H9 (cell line): ENCODE data around the gene CAMTA1. TPM values are rescaled to one million over a fixed set of nuclear protein-coding genes. Genes with fewer than 3 reads are reported as not detected.

ENCODE experiments used
- DNase-seq: peaks from one replicate; pipeline ENCODE4 v3.0.0-alpha.2; 2017
- H2AFZ ChIP-seq: one replicate; pipeline ENCODE4 v1.6.1; 2013; ENCODE audit warnings: mild to moderate bottlenecking, low read length, control low read depth, moderate library complexity
- H2AK5ac ChIP-seq: 2 replicates; pipeline ENCODE4 v1.6.1; 2013; ENCODE audit warnings: low read length, control low read depth, mixed read lengths; ENCODE audit not compliant: insufficient read length
- H2BK120ac ChIP-seq: one replicate; pipeline ENCODE4 v1.6.1; 2013; ENCODE audit warnings: low read depth, mild to moderate bottlenecking, low read length, control low read depth, inconsistent platforms; ENCODE audit not compliant: poor library complexity, severe bottlenecking
- H2BK12ac ChIP-seq: 2 replicates; pipeline ENCODE4 v1.6.1; 2013; ENCODE audit warnings: low read length, control low read depth, mixed read lengths, low read depth; ENCODE audit not compliant: insufficient read length
- H2BK15ac ChIP-seq: 2 replicates; pipeline ENCODE4 v1.6.1; 2013; ENCODE audit warnings: low read depth, low read length, control low read depth
- H2BK20ac ChIP-seq: one replicate; pipeline ENCODE4 v1.6.1; 2013; ENCODE audit warnings: low read depth, mild to moderate bottlenecking, low read length, control low read depth, inconsistent platforms; ENCODE audit not compliant: poor library complexity, severe bottlenecking
- H2BK5ac ChIP-seq: 2 replicates; pipeline ENCODE4 v1.6.1; 2013; ENCODE audit warnings: low read length, control low read depth, mixed read lengths; ENCODE audit not compliant: insufficient read length
- H3K14ac ChIP-seq: 2 replicates; pipeline ENCODE4 v1.6.1; 2013; ENCODE audit warnings: low read length, control low read depth; ENCODE audit not compliant: insufficient read depth
- H3K18ac ChIP-seq: 2 replicates; pipeline ENCODE4 v1.6.1; 2013; ENCODE audit warnings: low read depth, mild to moderate bottlenecking, mixed read lengths, low read length, control low read depth; ENCODE audit not compliant: insufficient read length
- H3K23ac ChIP-seq: 2 replicates; pipeline ENCODE4 v1.6.1; 2013; ENCODE audit warnings: low read length, control low read depth, mixed read lengths, low read depth; ENCODE audit not compliant: insufficient read length
- H3K23me2 ChIP-seq: 2 replicates; pipeline ENCODE4 v1.6.1; 2013; ENCODE audit warnings: low read depth, mild to moderate bottlenecking, mixed read lengths, low read length, control low read depth; ENCODE audit not compliant: insufficient read length, poor library complexity, severe bottlenecking
- H3K27ac ChIP-seq: 2 replicates; pipeline ENCODE4 v1.5.1; 2013; ENCODE audit warnings: low read length, control low read depth, mixed read lengths, low read depth; ENCODE audit not compliant: insufficient read length
- H3K27me3 ChIP-seq: 2 replicates; pipeline ENCODE4 v1.6.1; 2013; ENCODE audit warnings: low read length, control low read depth, inconsistent platforms; ENCODE audit not compliant: insufficient read depth
- H3K4ac ChIP-seq: 2 replicates; pipeline ENCODE4 v1.6.1; 2013; ENCODE audit warnings: low read depth, mild to moderate bottlenecking, control low read depth, inconsistent platforms, low read length, moderate library complexity
- H3K4me1 ChIP-seq: 2 replicates; pipeline ENCODE4 v1.6.1; 2013; ENCODE audit warnings: low read length, control low read depth, inconsistent platforms; ENCODE audit not compliant: insufficient read depth
- H3K4me2 ChIP-seq: 2 replicates; pipeline ENCODE4 v1.6.1; 2013; ENCODE audit warnings: low read length, control low read depth, mixed read lengths; ENCODE audit not compliant: insufficient read length, insufficient read depth
- H3K56ac ChIP-seq: 2 replicates; pipeline ENCODE4 v1.6.1; 2013; ENCODE audit warnings: low read depth, mild to moderate bottlenecking, mixed read lengths, low read length, control low read depth; ENCODE audit not compliant: insufficient read length
- H3K79me1 ChIP-seq: 2 replicates; pipeline ENCODE4 v1.6.1; 2013; ENCODE audit warnings: low read depth, mild to moderate bottlenecking, moderate library complexity, low read length, control low read depth, inconsistent platforms; ENCODE audit not compliant: insufficient read depth, poor library complexity, severe bottlenecking
- H3K79me2 ChIP-seq: 2 replicates; pipeline ENCODE4 v1.6.1; 2013; ENCODE audit warnings: low read length, control low read depth, inconsistent platforms; ENCODE audit not compliant: insufficient read depth
- H3K9ac ChIP-seq: 2 replicates; pipeline ENCODE4 v1.6.1; 2013; ENCODE audit warnings: low read length, control low read depth, mixed read lengths; ENCODE audit not compliant: insufficient read length; ENCODE audit errors: extremely low read depth
- H3K9me3 ChIP-seq: one replicate; pipeline ENCODE4 v1.6.1; 2013; ENCODE audit warnings: low read depth, low read length, inconsistent platforms; ENCODE audit not compliant: control insufficient read depth
- H3T11ph ChIP-seq: one replicate; pipeline ENCODE4 v1.6.1; 2013; ENCODE audit warnings: mild to moderate bottlenecking, low read length, control low read depth, inconsistent platforms
- H4K20me1 ChIP-seq: one replicate; pipeline ENCODE4 v1.6.1; 2013; ENCODE audit not compliant: control insufficient read depth, insufficient read length, insufficient read depth
- H4K5ac ChIP-seq: 2 replicates; pipeline ENCODE4 v1.6.1; 2013; ENCODE audit warnings: low read depth, mild to moderate bottlenecking, mixed read lengths, low read length, control low read depth; ENCODE audit not compliant: insufficient read length
- H4K8ac ChIP-seq: replicated peaks from 2 replicates; pipeline ENCODE4 v1.6.1; 2013; ENCODE audit warnings: low read length, control low read depth, mixed read lengths, low read depth; ENCODE audit not compliant: insufficient read length
- H4K91ac ChIP-seq: 2 replicates; pipeline ENCODE4 v1.6.1; 2013; ENCODE audit warnings: low read depth, mild to moderate bottlenecking, moderate library complexity, mixed read lengths, low read length, control low read depth; ENCODE audit not compliant: insufficient read length
- H3K27ac Mint-ChIP-seq, 3 experiments: 2 replicates in 2 of 3; 3 replicates in 1 of 3; pipeline ENCODE4 v1.8.0; 2020 to 2021; ENCODE audit warnings: mixed read lengths in 3 of 3, mild to moderate bottlenecking in 1 of 3, moderate library complexity in 1 of 3
- H3K27me3 Mint-ChIP-seq: 2 replicates; pipeline ENCODE4 v1.8.0; 2021; ENCODE audit warnings: low read depth, mild to moderate bottlenecking, moderate library complexity, mixed read lengths
- H3K36me3 Mint-ChIP-seq, 3 experiments: 2 replicates in 2 of 3; 3 replicates in 1 of 3; pipeline ENCODE4 v1.8.0; 2020 to 2021; ENCODE audit warnings: low read depth in 3 of 3, mixed read lengths in 3 of 3; ENCODE audit not compliant: insufficient read depth in 1 of 3
- H3K4me1 Mint-ChIP-seq, 2 experiments: 2 replicates each; pipeline ENCODE4 v1.8.0; 2020; ENCODE audit warnings: mixed read lengths in 2 of 2
- H3K4me3 Mint-ChIP-seq, 2 experiments: 2 replicates in 1 of 2; 3 replicates in 1 of 2; pipeline ENCODE4 v1.8.0; 2020 to 2021; ENCODE audit warnings: mild to moderate bottlenecking in 2 of 2, mixed read lengths in 2 of 2, moderate library complexity in 1 of 2
- H3K9me3 Mint-ChIP-seq, 2 experiments: 2 replicates in 1 of 2; 3 replicates in 1 of 2; pipeline ENCODE4 v1.8.0; 2020; ENCODE audit warnings: mild to moderate bottlenecking in 2 of 2, mixed read lengths in 2 of 2, moderate library complexity in 1 of 2
- CTCF ChIP-seq: fragments of 200-600 bp; sonication (generic); conservative IDR thresholded peaks from 3 replicates; pipeline ENCODE4 v1.8.0; 2021; ENCODE audit warnings: antibody characterized with exemption, mild to moderate bottlenecking
- WGBS: extraction: QIAGEN DNeasy Blood & Tissue Kit; methylation state at CpG from one replicate; pipeline ENCODE4 v1.1.7; 2013; ENCODE audit warnings: missing lambda C conversion rate, low lambda C conversion rate, mixed read lengths; ENCODE audit not compliant: insufficient read length; ENCODE audit errors: extremely low coverage; 5-methylcytosine and 5-hydroxymethylcytosine counted together
- total RNA-seq: library from RNA; stranded (reverse); gene quantifications from 2 replicates; pipeline ENCODE4 v1.2.1, GENCODE V29; 2021

CAMTA1 gene
- total RNA-seq, 1 experiment from 2014 or later: 115 TPM

- H3K4me2 ChIP-seq: no peak overlapping the region
- no peak overlapping the region for H3T11ph ChIP-seq
- Mint-ChIP-seq H3K9me3 (peaks cover 0 to 3% of the 10 kb centered on the region in 2 experiments; a peak in 2 of 5 replicates), H3K27ac (no peak overlapping the region), H3K36me3 (no peaks in the 10 kb centered on the region), H3K27me3 (peaks cover 6% of the 10 kb centered on the region; the same call in 1 of the 2 replicates), H3K4me1 (peaks cover 20 to 36% of the 10 kb centered on the region in 2 experiments), H3K4me3 (no peak overlapping the region)
- peak; percentile 3 for DNase-seq
- no CpG with 5 or more reads among the region's 2 CpGs for WGBS
- no peak overlapping the region for H3K14ac ChIP-seq
- no peak overlapping the region for H3K27ac ChIP-seq
- H4K20me1 ChIP-seq: no peaks in the 10 kb centered on the region
- H3K23ac ChIP-seq: no peak overlapping the region
- H4K8ac ChIP-seq: no peak overlapping the region
- H2BK20ac ChIP-seq: no peak overlapping the region
- H3K4ac ChIP-seq: no peak overlapping the region
- no peaks in the 10 kb centered on the region for H3K4me1 ChIP-seq
- no peak overlapping the region for H2BK5ac ChIP-seq
- H3K23me2 ChIP-seq: no peaks in the 10 kb centered on the region
- H3K79me2 ChIP-seq: no peaks in the 10 kb centered on the region
- H2AK5ac ChIP-seq: no peak overlapping the region
- no peak overlapping the region for H2AFZ ChIP-seq
- TF ChIP-seq CTCF: no peak
- no peaks in the 10 kb centered on the region for H3K27me3 ChIP-seq
- H4K91ac ChIP-seq: no peak overlapping the region
- no peak overlapping the region for H2BK120ac ChIP-seq
- no peak overlapping the region for H3K18ac ChIP-seq
- H3K79me1 ChIP-seq: no peaks in the 10 kb centered on the region
- no peak overlapping the region for H3K9ac ChIP-seq
- no peak overlapping the region for H2BK12ac ChIP-seq
- H4K5ac ChIP-seq: no peak overlapping the region
- no peak overlapping the region for H3K56ac ChIP-seq
- H3K9me3 ChIP-seq: no peaks in the 10 kb centered on the region
- no peak overlapping the region for H2BK15ac ChIP-seq
Observed at GRCh38 chr1:7047866-7048265, 262.6 kb downstream of the CAMTA1 start.
